22Rv1 (cell line): Measurements from ENCODE around the gene RPS25.
"Not testable (repeated sequence)": the region's sequence is repeated elsewhere in the genome, so short reads cannot be mapped to it uniquely, and the experiment has no call there.

Experiments used
- H3K27ac ChIP-seq: fragments of 450-650 bp; 2 replicates; pipeline ENCODE4 v1.5.1; 2017
- CTCF ChIP-seq: fragments of 450-650 bp; IDR thresholded peaks from 2 replicates; pipeline ENCODE4 v1.5.1; 2017; ENCODE audit warnings: mild to moderate bottlenecking
- ZFX ChIP-seq: fragments of 450-650 bp; IDR thresholded peaks from 2 replicates; pipeline ENCODE4 v1.6.1; 2017; ENCODE audit warnings: antibody characterized with exemption, borderline replicate concordance

RPS25 gene

GRCh38 chr11:118996926-118997626 lies 21.1 kb downstream of the RPS25 start:
- peak overlapping the region; percentile 78 for H3K27ac ChIP-seq
- no peak for TF ChIP-seq CTCF
- TF ChIP-seq ZFX, result no peak

GRCh38 chr11:118991486-118992038 lies 26.6 kb downstream of the RPS25 start:
- H3K27ac ChIP-seq, result not testable (repeated sequence)

GRCh38 chr11:118988280-118988679 lies 29.9 kb downstream of the RPS25 start:
- TF ChIP-seq CTCF, result no peak
- no peak overlapping the region for H3K27ac ChIP-seq

DNA sequence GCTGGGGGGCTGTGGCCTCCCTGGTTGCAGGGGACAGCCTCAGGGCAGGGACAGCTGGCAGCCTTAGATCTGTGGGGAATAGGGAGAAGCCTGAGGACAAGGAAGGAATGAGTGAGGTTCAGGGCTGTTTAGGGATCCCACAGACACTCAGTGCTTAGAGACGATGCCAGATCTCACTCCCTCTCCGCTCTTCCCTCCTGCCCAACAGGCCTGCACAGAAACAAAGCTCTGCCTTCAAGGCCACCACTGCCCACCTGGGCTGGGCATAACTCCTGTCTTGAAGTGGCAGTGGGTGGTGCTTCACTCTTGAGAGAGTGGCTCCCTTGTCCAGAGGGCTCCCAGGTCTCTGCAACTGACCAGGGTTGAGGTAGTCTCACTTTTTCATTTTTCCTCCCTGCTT lies 33.3 kb downstream of the RPS25 start:
- no peak overlapping the region for H3K27ac ChIP-seq
- TF ChIP-seq CTCF (no peak), ZFX (no peak)

- not testable (repeated sequence) for H3K27ac ChIP-seq
Observed at GRCh38 chr11:118984337-118984736, 33.8 kb downstream of the RPS25 start.

GRCh38 chr11:118980191-118980881 lies 37.8 kb downstream of the RPS25 start:
- no peak overlapping the region for H3K27ac ChIP-seq
- TF ChIP-seq ZFX (no peak), CTCF (no peak)

GRCh38 chr11:118979434-118979833 lies 38.7 kb downstream of the RPS25 start:
- no peak for TF ChIP-seq ZFX
- no peak for TF ChIP-seq CTCF
- H3K27ac ChIP-seq, result no peak overlapping the region

GRCh38 chr11:118975771-118976709 lies 42.1 kb downstream of the RPS25 start:
- H3K27ac ChIP-seq, result no peak overlapping the region
- TF ChIP-seq ZFX (no peak), CTCF (no peak)
